ENCODE results near the gene LRRC4B.
A peak's percentile ranks its signal among the peaks of the same experiment; 100 is the strongest.
"Not testable (repeated sequence)": the region's sequence is repeated elsewhere in the genome, so short reads cannot be mapped to it uniquely, and the experiment has no call there.

The LRRC4B gene

DNA sequence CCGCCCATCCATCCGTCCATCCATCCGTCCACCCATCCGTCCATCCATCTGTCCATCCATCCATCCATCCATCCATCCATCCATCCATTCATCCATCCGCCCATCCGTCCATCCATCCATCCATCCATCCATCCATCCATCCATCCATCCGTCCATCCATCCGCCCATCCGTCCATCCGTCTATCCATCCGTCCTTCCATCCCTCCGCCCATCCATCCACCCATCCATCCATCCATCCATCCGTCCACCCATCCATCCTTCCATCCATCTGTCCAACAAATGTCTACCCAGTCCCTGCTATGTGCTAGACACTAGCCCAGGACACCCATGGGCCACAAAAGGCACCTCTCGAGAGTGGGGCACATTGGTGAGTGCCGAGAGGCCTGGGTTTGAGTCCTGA is 15.7 kb downstream of the LRRC4B start:
- no peak for DNase-seq (ENCODE audit: low read depth in 2 of 2)

DNA sequence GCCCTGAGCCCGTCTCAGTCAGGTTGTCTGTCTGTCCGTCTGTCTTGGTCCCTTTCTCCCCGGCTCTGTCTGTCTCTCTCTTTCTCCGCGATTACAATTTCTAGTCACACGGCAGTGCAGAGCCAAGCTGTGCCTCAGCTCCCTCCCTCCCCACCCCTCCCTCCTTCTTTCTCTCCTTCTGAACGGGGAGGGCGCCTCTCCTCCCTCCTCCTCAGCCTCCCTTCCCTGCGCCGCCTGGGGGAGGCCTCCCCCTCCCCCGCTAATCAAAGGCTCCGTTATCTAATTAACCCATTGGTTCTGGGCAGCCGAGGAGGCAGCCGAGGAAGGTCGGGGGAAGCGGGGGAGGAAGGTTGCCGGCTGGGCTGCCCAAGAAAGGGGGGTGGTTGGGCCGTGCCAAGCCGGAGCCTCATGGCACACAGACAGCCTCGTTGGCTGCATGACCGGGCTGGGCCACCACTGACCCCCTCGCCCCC is 16.5 kb downstream of the LRRC4B start:
- no peak for DNase-seq (ENCODE audit: low read depth in 2 of 2)

DNA sequence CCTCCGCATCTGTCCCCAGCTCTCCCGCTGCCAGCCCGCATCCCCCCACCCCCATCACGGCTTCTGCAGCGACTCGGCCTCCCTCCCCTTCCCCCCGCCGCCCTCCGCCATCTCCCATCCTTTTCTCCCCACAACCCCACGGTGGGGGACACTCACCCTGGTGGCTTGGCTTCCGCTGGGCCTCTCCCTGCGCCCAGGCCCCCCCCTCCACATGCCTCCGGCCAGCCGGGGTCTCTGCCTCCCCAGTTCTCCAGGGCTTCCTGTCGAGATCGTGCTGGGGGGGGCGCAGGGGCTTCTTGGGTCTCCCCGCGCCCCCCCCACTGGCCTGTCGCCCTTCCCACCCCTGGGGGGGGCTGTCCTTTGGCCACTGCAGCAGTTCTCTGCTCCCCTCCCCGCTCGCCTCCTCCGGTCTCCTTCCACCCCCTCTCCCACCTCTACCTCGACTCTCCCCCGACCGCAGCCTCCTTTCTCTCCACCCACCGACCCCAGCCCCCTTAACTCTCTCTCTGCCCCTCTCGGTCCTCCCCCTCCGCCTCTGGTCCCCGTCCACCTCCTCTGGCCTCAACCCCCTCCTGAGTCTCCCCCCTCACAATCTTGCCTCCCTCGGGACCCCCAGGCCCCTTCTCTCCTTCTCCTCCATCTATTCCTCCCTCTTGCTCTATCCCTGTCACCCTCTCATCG is 17.1 kb downstream of the LRRC4B start:
- no peak for DNase-seq (ENCODE audit: low read depth in 2 of 2)

DNA sequence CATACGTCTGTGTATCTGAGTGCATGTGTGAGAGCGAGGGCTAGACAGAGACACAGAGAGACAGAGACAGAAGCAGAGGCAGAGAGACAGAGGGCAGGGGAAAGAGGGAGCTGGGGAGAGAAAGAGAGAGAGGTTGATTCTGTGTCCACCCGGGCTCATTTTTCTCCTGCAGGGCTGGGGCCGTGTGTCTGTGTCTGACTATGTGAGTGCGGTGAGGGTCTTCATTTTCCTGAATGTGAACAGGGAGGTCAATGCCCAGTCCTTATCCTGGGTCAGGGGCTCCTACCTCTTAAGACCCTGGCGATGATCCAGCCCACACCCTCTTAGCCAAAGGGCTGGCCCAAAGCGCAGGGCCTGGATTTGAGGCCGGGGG is 17.7 kb downstream of the LRRC4B start:
- DNase-seq (ENCODE audit: low read depth in 2 of 2): no peak

DNA sequence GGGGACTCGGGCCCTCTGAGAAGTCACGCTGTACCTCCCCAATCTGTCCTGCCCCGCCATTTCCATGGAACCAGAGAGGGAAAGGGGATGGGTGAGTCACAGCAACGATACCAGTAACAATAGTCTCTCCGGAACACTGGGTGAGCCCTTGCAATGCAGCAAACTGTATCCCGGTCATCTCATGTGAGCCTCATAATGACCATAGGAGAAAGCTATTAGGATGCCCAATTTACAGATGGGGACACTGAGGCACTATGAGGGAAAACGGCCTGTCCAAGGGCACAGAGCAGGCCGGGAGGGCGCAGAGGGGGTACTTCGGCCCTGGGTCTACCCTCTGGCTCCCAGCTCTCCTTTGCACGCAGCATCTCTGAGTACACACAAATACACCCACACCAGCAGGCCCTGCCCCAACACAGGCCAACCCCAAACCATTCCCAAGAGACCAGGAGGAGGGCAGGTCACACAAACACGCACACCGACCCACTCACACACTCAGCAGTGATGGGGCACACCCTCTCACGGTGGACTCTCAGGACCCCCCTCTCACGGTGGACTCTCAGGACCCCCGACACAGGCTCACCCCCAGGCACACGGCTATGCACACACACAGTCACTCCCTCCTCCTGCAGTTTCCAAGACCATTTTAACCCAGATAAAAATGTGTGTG is 18.2 kb downstream of the LRRC4B start:
- no peak for DNase-seq (ENCODE audit: low read depth in 2 of 2)

DNA sequence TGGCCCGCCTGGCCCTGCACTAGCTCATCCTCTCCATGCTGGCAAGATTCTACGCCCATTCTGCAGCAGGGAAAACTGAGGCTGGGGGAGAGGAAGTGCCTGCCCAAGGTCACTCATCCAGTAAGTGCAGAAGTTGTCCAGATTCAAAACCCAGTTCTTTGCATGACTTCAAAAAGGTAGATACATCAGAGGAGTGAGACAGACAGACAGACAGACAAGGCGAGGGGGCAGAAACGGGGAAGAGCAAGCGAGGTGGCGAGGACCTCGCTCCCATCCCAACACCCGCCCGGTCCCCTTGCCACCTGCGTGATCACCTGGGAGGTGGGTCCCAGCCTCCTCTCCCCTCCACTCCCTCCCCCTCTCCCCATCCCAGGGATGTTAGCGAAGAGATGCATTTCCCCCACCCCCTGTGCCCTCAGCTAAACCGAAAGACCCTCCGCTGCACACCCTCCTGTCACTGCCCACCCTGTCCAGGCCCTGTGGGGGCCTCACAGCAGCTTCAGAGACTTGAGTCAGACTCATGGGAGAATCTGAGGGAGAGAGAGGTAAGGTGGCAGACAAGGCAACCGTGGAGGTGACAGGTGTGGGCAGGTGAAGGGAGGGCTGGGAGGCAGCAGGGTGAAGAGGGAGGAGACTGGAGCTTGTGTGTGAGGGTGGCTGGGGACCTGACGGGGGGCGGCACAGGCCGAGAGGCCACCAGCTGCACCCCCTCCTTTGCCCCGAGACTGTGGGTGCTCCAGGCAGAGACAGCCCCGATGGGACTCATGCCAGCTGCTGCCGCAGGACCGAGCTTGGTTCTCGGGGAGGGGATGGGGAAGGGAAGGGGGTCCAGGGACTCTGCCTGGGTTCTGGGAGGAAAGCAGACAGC is 18.9 kb downstream of the LRRC4B start:
- no peak for DNase-seq (ENCODE audit: low read depth in 2 of 2)

DNA sequence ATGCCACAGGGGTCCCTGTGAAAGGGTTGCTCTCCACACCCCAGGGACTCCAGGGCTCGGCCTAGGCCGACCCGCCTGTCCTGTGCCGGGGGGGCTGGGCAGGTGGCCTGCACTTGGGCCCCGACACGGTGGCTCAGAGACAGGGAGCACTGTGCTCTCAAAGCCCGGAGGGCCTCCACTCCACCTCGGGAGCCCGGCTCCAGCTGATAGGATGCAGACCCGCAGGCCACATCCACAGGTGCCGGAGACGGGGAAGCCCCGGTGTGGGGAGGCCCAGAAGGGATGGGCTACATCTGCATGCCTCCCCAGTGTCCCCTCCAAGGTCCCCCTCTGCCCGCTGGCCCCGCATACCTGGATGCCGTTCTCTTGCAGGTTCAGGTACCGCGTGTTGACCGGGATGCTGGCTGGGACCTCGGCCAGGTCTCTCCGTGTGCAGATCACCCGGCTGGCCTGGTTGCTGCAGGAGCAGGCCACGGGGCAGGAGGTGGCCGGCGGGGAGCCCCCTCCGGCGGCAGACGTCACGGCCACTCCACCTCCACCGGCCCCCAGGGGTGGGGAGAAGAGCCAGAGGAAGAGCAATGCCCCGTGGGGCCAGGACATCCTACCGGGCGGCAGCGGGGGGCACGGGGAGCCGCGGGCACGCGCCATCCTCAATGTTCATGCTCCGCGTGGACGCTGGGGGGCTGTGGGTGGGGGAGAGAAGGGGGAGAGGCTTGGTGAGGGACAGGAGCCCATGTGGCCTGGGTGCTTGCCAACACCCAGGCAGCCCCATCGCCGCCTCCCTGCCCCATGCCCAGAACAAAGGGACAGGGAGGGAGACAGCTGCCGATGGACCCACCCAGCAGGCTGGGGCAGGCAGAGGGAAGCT is 19.8 kb downstream of the LRRC4B start:
- DNase-seq (ENCODE audit: low read depth in 2 of 2): no peak

DNA sequence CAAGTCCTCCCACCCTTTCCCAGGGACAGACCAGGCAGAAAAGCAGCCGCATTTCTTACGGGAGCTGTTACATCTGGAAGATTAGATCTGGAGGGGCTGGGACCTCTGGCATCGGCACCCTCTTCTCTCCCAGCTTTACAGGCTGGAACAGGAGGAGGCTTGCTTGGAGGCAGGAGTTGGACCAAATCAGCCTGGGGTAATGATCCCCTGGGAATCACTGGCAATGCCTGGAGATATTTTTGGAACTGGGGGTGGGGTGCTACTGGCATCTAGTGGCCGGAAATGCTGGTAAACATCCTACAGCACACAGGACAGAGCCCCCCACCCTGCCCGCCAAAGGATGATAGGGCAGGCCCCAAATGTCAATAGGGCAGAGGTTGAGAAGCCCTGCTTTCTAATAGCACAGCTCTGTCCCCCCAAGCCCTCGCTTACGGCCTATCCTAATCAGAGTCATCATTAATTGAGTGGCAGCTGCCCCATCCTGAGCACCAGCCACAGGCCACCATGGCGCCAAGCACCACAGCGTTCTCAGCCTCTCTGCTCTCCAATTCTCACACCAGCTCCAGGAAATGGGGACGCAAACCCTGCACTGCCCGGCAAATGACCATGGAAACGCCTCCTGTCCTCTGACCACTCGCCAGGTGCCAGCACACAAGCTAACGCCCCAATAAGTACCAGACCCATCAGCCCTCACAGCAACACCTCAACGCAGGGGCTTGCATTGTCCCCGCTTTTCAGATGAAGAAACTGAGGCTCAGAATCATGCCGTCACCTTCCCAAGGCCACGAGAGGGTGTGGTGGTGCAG is 20.6 kb downstream of the LRRC4B start:
- DNase-seq (ENCODE audit: low read depth in 2 of 2): no peak

DNA sequence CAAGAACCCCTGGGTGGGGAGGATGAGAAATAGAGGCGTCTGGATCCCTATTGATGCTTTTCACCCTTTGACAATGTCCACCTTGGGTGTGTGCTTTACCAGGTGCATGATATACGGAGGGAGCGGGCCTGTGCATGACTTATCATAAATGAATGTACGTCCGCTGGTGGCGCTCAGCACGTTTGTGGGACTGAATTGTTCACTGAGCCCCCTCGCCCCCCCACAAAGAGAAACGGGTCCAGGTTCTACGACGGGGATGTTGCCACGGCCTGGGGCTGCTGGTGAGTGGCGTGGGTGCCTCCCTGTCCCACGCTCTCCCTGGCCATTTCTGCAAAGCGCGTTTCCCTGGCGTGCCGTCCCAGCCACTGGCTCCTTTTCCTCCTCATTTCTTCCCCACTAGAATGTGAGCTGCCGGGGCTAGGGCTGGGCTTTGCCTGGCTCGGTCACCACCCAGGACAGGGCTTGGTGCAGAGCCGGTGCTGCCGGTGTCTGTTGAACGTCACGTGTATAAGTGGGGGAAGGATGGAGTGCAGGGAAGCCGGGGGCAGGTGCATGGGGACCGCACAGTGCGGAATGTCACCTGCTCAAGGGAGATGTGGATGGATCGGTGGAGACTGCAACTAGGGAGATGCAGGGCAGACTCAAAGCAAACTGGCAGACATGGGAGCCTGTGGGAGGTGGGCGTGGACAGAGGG is 21.6 kb downstream of the LRRC4B start:
- no peak for DNase-seq (ENCODE audit: low read depth in 2 of 2)

DNA sequence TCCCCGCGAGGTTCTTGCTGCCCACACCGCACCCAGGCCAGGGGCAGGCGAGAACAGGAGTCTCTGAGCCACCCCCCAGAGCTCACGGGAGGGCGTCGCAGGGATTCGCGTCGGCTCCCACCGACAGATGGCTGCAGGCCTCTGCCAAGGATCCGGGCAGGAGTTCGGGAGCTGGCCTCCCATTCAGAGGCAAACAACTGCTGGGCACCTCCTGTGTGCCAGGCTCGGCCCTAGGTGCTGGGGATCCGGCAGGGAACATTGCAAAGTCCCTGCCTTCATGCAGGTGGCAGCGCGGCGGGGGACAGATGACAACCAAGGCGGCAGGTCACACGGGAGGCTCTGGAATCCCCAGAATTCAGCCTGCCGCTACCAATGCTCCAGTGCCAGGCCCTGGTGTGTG is 25.3 kb downstream of the LRRC4B start:
- no peak for DNase-seq (ENCODE audit: low read depth in 2 of 2)

DNA sequence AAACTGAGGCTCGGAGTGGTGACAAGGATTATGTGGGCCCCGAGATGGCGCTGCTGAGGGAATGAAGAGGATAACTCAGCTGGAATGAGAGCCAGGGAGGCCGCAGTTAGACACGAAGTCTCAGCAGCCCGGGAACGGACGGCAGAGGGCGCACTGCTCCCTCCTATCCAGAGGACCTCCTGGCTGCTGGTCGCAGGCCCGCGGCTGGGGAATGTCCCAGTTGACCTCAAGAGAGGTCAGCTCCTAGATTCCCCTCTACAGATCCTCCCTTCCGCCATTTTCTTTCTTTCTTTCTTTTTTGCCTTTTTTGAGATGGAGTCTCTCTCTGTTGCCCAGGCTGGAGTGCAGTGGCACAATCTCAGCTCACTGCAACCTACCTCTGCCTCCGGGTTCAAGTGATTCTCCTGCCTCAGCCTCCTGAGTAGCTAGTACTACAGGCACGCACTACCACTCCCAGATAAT is 30.4 kb downstream of the LRRC4B start:
- DNase-seq (ENCODE audit: low read depth in 2 of 2): peak; percentile 68 to 79

DNA sequence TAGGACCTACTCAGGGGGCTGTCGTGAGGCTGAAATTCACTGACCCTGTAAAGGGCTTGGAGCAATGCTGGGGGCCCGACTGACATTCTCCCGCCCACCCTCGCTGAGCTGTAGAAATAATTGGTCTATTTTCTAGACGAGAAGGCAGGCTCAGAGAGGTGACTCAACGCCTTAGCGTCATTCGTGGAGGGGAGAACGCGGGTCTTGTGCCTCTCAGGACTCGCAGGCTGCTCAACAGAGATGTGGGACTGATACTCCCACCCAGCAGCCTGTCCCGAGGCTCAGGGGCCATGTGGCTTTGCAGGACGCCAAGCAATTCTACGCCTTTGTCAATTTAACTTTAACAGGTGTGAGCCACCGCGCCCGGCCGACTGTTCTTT is 30.9 kb downstream of the LRRC4B start:
- no peak for DNase-seq (ENCODE audit: low read depth in 2 of 2)

DNA sequence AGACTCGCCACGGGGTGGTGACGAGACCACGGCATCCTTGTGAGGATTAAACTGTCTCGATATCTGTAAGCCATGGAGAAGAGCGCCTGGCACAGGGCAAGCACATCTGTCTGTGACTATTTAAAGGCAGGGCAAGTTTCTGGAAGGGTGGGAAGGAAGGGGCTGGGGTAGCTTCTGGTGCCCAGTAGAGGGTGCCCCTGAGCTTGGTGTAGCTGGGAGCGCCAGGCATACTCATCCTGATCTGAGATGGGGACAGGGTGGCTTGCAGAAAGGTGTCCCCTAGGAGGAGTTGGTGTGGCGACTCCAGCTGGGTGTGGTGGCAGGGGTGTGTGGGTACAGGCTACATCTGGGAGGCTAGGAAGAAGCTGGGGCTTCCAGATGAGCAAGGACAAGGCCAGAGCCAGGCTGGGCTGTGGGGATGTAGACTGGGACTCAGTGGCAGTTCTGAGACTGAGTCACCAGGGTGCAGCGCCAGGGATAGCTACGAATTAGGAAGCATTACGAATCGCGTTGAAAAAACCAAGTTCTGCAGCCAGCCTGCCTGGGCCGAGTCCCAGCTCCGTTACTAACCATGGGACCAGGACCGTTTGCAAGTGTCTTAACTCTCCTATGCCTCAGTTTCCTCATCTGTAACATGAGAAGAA is 31.5 kb downstream of the LRRC4B start:
- DNase-seq (ENCODE audit: low read depth in 2 of 2): no peak

DNA sequence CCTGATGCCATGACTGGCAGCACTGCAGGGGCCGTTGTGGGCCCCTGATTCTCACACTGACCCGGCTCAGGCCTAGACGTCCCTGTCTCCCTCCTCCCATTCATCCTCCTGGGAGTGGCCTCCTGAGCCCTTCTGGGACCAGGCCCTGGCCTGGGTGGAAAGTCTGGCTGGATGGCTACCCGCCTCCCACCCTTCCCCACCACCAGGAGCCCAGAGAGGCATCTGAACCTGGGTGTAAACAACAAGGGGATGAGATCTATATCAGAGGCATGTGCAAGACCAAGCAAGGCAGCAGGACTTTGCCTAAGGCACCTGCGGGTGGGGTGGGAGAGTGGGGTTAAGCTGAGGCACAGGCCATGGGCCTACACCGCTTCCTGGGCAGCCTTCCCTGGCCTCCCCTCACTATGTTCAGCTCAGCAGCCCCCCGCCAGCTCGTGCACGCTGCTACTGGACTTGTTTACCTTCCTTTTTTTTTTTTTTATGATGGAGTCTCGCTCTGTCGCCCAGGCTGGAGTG is 32.5 kb downstream of the LRRC4B start:
- no peak for DNase-seq (ENCODE audit: low read depth in 2 of 2)

DNA sequence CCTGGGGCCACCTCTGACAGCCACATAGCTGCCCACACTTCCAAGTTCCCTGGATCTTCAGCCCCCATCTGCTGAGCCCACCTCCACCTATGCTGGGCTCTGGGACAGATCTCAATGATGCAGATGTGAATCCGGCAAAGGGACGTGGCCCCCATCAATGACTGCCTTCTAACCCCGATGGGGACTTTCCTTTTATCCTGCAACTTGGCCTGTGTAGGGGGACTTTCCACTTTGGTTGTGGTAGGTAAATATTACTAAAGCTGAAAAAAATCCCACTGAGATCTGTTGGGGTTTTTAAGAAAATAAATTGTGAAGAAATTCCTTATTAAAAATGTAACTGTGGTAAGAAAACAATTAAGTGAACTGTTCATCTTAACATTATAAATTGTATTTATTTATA is 33.8 kb downstream of the LRRC4B start:
- DNase-seq (ENCODE audit: low read depth in 2 of 2): no peak

DNA sequence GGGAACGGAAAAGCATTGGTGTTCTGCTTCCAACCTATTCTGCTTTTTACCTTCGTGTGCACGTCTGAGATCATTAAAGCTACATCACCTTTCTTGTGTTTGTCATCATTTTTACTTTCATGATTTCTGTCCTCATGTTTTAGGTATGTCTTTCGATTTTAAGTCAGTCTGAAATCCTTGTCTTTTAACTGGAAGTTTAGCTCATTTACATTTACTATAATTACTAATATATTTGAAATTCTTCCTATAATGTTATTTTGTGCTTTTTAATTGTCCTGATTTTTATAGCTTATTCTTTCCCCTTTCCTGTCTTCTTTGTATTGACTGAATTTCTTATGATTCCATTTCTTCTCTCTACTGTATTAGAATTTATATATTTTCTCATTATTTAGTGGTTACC is 35.3 kb downstream of the LRRC4B start:
- no peak for DNase-seq (ENCODE audit: low read depth in 2 of 2)

DNA sequence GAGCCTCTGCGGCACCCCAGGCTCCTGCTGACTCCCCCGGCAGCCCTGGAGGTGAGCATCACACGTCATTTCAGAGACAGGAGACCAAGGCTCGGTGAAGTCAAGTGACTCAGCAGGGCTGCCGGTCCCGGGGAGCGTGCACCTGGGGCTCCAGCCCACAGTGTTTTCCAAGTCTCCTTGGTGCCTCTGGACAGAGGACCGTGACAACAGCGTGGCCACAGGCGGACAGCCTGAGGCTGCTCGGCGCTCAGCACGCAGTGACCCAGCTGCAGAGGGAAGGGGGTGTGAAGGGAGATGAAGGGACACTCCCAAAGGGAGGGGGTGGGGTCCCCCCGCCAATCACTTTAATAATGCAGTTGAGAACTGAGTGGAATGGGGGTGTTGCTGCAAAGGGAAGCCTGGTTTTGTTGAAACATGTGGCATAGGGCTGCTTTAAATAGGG is 37.0 kb downstream of the LRRC4B start:
- DNase-seq (ENCODE audit: low read depth in 2 of 2): no peak

DNA sequence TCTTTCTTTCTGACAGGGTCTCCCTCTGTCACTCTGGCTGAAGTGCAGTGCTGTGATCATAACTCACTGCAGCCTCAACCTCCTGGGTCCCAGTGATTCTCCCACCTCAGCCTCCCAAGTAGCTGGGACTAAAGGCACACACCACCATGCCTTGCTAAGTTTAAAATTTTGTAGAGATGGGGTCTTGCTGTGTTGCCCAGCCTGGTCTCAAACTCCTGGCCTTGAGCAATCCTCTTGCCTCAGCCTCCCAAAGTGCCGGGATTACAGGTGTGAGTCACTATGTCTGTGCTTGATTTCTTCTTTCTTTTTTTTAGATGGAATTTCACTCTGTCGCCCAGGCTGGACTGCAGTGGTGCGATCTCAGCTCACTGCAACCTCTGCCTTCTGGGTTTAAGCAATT is 40.2 kb downstream of the LRRC4B start:
- DNase-seq (ENCODE audit: low read depth in 2 of 2): not testable (repeated sequence)

DNA sequence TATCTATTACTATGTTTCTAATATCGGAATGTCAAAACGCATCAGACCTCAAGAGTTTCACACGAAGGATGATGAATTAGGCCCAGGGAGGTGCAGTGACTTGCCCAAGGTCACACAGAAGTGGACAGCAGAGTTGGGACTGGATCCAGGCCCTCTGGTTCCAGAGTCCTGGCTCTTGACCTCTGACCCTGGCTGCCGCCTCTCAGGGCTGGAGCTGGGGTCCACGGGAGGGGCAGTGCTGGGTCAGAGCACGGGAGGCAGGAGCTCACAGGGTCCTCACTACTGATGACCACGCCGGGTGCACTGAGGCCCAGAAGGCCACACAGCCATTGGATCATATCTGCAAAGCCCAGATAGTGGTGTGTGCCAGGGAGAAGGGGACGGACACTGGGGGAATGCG is 45.4 kb downstream of the LRRC4B start:
- no peak for DNase-seq (ENCODE audit: low read depth in 2 of 2)
